Activated CD4-positive, alpha-beta T cell treated with anti-CD3 and anti-CD28 coated beads, Interleukin-2, amount 10 ng/mL, durations not matched to agents 24 days and 14 days (primary cell): ENCODE results near the gene SRBD1. TPM values are rescaled to one million over a fixed set of nuclear protein-coding genes. Genes with fewer than 3 reads are reported as not detected.

Source experiments
- DNase-seq: peaks from one replicate; pipeline ENCODE4 v3.0.0; 2022
- H3K27ac Mint-ChIP-seq: one replicate; pipeline ENCODE4 v1.8.0; 2022; ENCODE audit warnings: mild to moderate bottlenecking, mixed read lengths
- H3K27me3 Mint-ChIP-seq: one replicate; pipeline ENCODE4 v1.8.0; 2022; ENCODE audit warnings: mixed read lengths
- H3K36me3 Mint-ChIP-seq: one replicate; pipeline ENCODE4 v1.8.0; 2022; ENCODE audit warnings: low read depth, mild to moderate bottlenecking, mixed read lengths
- H3K4me1 Mint-ChIP-seq: one replicate; pipeline ENCODE4 v1.8.0; 2021; ENCODE audit warnings: mixed read lengths
- H3K4me3 Mint-ChIP-seq: one replicate; pipeline ENCODE4 v1.8.0; 2022; ENCODE audit warnings: mild to moderate bottlenecking, moderate library complexity, mixed read lengths
- H3K9me3 Mint-ChIP-seq: one replicate; pipeline ENCODE4 v1.8.0; 2021; ENCODE audit warnings: mixed read lengths
- intact Hi-C: fragments of 100-400 bp; cut with micrococcal nuclease; formaldehyde crosslinking; loops from one replicate; pipeline ENCODE4 v1.15.1; 2023
- total RNA-seq: library from RNA; stranded (reverse); gene quantifications from 2 replicates; pipeline ENCODE4 v1.2.3, GENCODE V29; 2022

The SRBD1 gene
- total RNA-seq, 1 donor from 2014 or later, result 18.9 TPM

DNA sequence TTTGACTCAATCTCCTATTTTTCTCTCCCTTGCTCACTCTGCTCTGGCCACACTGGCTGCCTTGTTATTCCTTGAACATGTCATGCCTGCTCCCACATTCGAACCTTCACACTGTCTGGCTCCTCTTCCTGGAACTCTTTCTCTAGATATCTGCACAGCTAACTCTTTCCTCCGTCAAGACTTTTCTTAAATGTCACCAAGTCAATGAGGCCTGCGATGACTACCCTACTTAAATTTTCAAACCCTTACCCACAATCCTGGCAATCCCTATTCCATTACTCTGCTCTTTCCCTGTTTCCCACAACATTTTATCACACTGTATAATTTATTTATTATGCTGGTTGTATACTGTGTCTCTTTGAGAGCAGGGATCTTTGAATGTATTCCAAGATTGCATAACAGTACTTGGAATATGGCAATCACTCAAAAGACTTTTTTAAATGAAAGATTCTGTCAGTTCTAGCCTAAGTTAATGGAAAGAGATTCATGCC lies 206.2 kb downstream of the SRBD1 start:
- H3K4me1 Mint-ChIP-seq, result no peaks in the 10 kb centered on the region
- no peaks in the 10 kb centered on the region for H3K36me3 Mint-ChIP-seq
- H3K9me3 Mint-ChIP-seq, result no peaks in the 10 kb centered on the region
- no peaks in the 10 kb centered on the region for H3K27me3 Mint-ChIP-seq
- H3K27ac Mint-ChIP-seq, result no peak overlapping the region
- H3K4me3 Mint-ChIP-seq, result no peak overlapping the region
- intact Hi-C loops, result no loop called here
- no peak for DNase-seq

DNA sequence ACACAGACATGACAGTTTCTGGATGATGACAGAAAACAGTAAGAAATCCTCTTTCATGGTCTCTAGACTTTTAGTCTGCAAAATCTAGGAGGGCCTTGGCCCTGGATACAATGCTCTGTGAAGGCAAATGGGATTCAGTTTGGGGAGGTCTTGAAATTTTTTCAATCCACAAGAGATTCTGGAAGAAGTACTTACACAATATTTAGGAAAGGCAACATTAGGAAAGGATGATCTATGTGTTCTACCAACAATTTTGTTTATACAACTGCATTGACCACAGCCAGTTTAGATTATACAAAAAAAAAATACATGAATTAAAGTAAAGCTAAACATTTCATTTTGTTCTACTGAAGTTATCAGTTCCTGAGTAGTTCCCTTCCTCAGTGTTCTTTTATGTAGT lies 208.0 kb downstream of the SRBD1 start:
- Mint-ChIP-seq H3K27me3 (no peaks in the 10 kb centered on the region), H3K4me1 (no peaks in the 10 kb centered on the region), H3K36me3 (no peaks in the 10 kb centered on the region), H3K27ac (no peak overlapping the region), H3K4me3 (no peak overlapping the region), H3K9me3 (no peaks in the 10 kb centered on the region)
- DNase-seq, result no peak
- intact Hi-C loops, result no loop called here

DNA sequence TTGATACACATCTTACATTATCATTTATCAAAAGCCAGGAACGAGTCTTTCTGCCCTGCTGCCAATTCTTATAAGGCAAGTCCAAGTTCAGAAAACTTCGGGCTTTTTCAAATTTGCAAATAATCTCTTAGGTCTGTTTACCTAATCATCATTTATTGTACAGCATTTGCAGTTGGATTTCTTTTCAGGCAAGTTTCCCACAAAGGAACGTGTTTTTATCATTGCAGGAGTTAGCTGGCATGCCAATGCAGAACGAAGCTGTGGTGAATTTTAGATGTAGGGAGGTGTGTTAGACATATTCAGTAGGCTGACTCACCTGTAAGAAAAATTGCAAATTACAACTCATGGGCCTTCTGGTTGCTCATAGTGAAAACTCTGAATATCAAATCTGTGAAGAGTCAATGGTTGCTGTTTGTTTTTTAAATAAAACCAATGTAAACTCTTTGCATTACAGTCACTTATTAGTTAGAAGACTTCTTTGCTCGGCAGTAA lies 209.6 kb downstream of the SRBD1 start:
- H3K9me3 Mint-ChIP-seq, result no peaks in the 10 kb centered on the region
- H3K36me3 Mint-ChIP-seq, result no peaks in the 10 kb centered on the region
- H3K27ac Mint-ChIP-seq, result no peak overlapping the region
- no peak overlapping the region for H3K4me3 Mint-ChIP-seq
- H3K4me1 Mint-ChIP-seq, result no peaks in the 10 kb centered on the region
- no peaks in the 10 kb centered on the region for H3K27me3 Mint-ChIP-seq
- intact Hi-C loops, result no loop called here
- DNase-seq, result no peak

DNA sequence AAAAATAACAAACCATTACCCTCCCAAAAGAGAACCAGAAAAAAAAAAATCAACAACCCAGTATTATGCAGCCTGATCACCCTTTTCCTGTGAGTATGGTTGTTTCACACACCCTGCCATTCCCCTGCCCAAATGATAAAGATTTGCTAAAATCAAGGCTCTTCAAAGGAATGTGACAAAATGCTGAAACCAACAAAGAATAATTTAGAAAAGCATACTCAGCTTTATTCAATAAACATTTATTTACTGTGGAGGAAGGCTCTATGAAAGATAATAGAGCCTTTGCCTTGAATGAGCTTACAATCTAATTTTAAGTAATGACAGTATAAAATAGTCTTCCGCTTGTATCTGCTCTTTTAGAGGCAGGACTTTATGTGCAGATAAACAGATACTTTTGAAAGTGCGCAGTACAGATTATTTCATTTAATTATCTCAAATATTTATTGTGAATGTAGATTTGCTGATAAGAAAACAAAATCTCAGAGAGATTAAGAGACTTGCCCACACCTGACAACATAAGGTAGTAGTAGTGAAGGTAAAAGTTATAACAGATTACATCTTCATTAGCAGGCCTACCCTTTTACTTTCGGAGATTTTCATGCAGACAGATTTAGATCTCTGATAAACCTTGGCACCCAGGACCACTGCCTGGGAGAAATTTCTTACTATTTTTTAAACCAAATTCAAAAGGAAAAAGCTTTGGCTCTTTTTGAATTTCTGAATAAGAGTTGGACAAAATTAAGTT lies 211.9 kb downstream of the SRBD1 start:
- Mint-ChIP-seq H3K36me3 (no peaks in the 10 kb centered on the region), H3K4me3 (no peak overlapping the region), H3K27me3 (no peaks in the 10 kb centered on the region), H3K4me1 (no peaks in the 10 kb centered on the region), H3K27ac (no peak overlapping the region), H3K9me3 (no peaks in the 10 kb centered on the region)
- DNase-seq, result no peak
- intact Hi-C loops, result no loop called here

DNA sequence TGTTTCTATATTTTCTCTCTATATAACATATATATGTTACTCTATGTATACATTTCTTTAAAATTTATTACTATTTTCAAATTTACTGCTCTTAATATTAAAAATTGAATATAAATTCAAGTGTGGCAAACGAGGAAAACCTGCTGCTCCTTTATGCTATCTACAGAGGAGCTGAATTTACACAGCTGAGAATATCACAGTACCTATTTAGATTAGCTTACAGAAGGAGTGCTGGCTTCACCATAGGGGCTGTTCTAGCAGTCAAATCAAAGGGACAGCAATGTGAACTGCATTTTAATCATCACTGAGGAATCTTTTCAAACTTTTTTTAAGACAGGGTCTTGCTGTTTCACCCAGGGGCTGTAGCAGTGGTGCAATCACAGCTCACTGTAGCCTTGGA lies 213.8 kb downstream of the SRBD1 start:
- Mint-ChIP-seq H3K27me3 (no peaks in the 10 kb centered on the region), H3K27ac (no peak overlapping the region), H3K4me1 (no peaks in the 10 kb centered on the region), H3K36me3 (peaks cover 2% of the 10 kb centered on the region), H3K9me3 (no peaks in the 10 kb centered on the region), H3K4me3 (no peak overlapping the region)
- intact Hi-C loops, result no loop called here
- DNase-seq, result no peak

DNA sequence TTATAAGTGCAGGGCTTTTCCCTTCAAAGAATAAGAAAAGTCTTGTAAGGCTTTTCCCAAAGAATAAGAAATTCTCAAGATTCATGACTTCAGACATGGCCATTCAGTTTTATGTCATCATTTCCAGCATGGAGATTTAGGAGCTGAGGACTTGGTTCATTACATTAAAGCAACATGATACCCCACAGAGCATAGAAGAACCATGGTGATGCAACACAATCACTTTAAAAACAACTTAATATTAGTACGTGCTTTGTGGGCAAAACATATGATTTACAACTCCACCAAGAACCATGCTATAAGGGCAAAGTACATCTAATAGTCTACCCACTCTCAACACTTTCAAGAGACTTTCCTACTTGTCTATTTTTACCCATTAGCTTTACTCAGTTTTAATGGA lies 214.4 kb downstream of the SRBD1 start:
- DNase-seq, result no peak
- intact Hi-C loops, result no loop called here
- H3K9me3 Mint-ChIP-seq, result no peaks in the 10 kb centered on the region
- no peaks in the 10 kb centered on the region for H3K27me3 Mint-ChIP-seq
- H3K36me3 Mint-ChIP-seq, result peaks cover 2% of the 10 kb centered on the region
- no peak overlapping the region for H3K27ac Mint-ChIP-seq
- H3K4me1 Mint-ChIP-seq, result no peaks in the 10 kb centered on the region
- no peak overlapping the region for H3K4me3 Mint-ChIP-seq

DNA sequence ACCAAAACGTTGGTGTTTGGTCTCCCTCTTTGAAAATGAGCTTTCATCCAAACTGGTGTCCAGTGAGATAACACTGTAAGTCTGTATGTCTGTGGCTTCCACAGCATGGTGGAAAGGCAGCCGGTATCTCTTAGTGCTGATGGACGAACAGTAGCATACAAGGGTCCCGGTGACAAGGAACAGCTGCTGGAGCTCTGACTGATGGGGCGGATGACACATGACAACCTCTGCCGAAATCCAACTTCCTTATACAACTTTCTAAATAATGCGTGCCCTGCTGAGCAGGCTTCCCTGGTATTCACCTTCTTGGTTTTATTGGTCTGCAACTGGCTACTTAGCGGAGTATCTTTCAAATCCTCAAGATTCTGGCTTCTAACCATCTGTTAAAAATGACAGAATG lies 216.2 kb downstream of the SRBD1 start:
- Mint-ChIP-seq H3K4me1 (no peaks in the 10 kb centered on the region), H3K36me3 (peaks cover 4% of the 10 kb centered on the region), H3K27me3 (no peaks in the 10 kb centered on the region), H3K9me3 (no peaks in the 10 kb centered on the region), H3K4me3 (no peak overlapping the region), H3K27ac (no peak overlapping the region)
- no peak for DNase-seq
- intact Hi-C loops, result no loop called here

DNA sequence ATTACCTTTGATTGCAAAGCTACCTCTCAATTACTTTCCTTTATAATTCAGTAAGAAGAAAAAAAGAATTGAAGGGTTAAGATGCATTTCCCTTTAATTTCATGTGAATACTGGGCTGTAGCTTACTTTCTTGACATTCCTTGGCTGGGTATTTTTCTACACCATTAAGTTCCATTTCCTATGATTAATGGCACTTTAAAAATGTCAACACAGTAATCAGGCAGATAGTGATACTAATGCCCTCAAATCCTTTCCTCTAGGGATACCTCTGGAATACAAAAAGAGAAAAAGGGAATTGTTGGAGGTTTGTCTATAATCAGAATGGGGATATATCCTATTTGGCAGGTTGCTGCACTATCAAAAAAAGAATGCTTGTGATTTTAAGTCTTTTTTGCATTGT lies 216.9 kb downstream of the SRBD1 start:
- no peak overlapping the region for H3K4me3 Mint-ChIP-seq
- H3K36me3 Mint-ChIP-seq, result peaks cover 8% of the 10 kb centered on the region

DNA sequence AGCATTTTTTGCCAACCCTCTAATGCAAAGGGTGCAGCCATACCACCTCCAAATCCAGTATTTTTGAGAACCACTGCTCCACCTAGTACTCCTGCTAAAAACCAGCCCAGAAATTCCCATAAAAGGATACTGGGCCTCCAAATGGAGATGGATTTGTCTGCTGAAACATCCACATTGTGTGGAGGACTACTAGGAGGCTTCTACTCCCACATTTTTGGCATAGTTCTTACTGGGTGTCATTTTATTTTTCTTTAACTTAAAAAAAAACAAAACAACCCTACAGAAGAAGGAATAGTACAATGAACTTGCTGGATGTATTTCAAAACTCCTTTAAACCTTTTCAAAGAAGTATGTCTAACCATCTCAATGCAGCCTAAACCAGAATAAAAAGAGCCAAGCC lies 219.2 kb downstream of the SRBD1 start:
- Mint-ChIP-seq H3K27ac (no peak overlapping the region), H3K4me1 (no peaks in the 10 kb centered on the region), H3K4me3 (no peak overlapping the region), H3K9me3 (no peaks in the 10 kb centered on the region), H3K27me3 (no peaks in the 10 kb centered on the region), H3K36me3 (peaks cover 20% of the 10 kb centered on the region)
- intact Hi-C loops, result no loop called here
- DNase-seq, result no peak

More for the DNA sequence above, 216.9 kb downstream of the SRBD1 start:
- no peak for DNase-seq
- H3K27me3 Mint-ChIP-seq, result no peaks in the 10 kb centered on the region
- no peaks in the 10 kb centered on the region for H3K4me1 Mint-ChIP-seq
- no peaks in the 10 kb centered on the region for H3K9me3 Mint-ChIP-seq
- intact Hi-C loops, result no loop called here
- H3K27ac Mint-ChIP-seq, result no peak overlapping the region

DNA sequence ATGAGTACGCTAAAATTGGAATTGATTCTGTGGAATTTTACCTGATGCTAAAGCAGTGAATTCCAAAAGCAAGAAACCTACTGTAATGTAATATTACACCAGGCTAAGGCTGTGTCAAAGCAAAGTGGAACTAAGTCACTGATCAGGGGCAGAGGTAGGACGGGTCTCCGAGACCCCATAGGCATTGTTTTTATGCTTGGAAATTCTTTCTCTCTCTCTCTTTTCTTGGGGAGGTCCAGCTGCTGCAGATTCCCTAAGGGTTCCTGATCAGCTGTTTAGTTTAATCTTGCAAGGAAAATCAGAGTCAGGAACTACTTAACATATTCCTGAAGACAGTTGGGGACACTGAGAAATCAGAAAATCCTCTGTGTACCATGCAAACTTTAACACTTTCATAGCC lies 220.2 kb downstream of the SRBD1 start:
- Mint-ChIP-seq H3K4me3 (no peak overlapping the region), H3K9me3 (no peaks in the 10 kb centered on the region), H3K36me3 (peaks cover 20% of the 10 kb centered on the region), H3K4me1 (no peaks in the 10 kb centered on the region), H3K27me3 (no peaks in the 10 kb centered on the region), H3K27ac (no peak overlapping the region)
- intact Hi-C loops, result no loop called here
- DNase-seq, result no peak

DNA sequence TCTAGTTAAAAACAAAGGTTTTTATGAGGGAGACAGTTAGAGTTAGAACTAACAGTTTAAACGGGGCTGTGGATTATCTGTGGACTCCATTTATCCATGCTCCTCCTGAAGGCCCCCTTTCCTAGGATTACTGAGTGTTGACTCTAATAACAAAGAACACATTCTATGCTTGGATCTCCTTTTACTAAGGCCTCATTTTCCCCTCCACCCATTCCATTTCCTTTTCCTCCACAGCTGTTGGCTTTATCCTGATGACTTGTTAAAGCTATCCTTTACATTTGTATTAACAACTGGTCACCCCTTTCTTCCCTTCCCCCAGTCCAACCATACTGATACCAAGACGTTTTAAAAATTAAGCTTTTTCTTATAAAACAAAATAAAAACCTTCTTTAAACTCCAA lies 220.6 kb downstream of the SRBD1 start:
- intact Hi-C loops, result no loop called here
- no peak for DNase-seq
- Mint-ChIP-seq H3K27me3 (no peaks in the 10 kb centered on the region), H3K36me3 (peaks cover 20% of the 10 kb centered on the region), H3K9me3 (no peaks in the 10 kb centered on the region), H3K4me1 (no peaks in the 10 kb centered on the region), H3K27ac (no peak overlapping the region), H3K4me3 (no peak overlapping the region)

DNA sequence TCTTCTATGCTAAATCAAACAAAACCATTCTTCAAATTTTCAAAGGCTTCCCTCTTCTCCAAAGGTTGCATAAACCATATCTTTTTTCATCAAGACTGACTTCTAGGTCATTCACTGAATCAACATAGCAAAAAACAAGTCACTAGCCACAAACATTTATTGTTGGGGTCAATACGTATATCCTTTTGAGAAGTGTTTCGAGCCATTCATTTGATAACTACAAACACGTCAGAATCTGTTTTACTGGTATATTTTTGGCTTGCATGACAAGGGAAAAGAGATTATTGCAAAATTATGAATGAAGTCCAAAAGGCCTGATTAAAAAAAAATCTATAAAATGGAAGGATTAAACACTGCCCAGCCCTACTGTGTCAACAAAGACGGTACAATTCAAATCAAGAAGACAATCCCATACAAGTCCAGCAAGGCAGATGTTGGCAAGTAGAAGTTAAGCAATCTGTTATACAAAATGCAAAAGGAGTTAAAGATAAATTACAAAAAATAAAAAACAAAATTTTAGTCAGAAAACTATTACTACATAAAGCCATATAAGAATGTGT lies 222.4 kb downstream of the SRBD1 start:
- DNase-seq, result no peak
- Mint-ChIP-seq H3K9me3 (no peaks in the 10 kb centered on the region), H3K27me3 (no peaks in the 10 kb centered on the region), H3K27ac (no peak overlapping the region), H3K4me3 (no peak overlapping the region), H3K4me1 (no peaks in the 10 kb centered on the region), H3K36me3 (peaks cover 20% of the 10 kb centered on the region)
- intact Hi-C loops, result no loop called here

DNA sequence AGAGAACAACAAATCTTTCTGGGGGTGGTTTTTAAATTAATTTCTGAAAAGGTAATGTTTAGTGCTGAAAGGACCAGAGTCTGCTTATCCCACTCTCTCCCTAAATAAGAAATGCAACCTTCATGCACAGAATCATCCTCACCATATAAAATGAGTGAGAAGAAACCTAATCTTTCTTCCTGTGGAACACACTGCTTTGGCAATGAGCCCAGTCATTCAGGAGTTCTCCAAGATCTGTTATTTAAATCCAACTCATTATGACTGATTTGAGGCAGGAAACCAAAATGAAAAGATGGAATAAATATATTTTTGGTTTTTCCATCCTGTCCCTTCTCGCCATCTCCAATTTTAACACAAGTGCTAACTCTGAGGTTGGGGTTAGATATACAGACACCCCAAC lies 228.3 kb downstream of the SRBD1 start:
- Mint-ChIP-seq H3K27me3 (peaks cover 2% of the 10 kb centered on the region), H3K9me3 (no peaks in the 10 kb centered on the region), H3K4me1 (no peaks in the 10 kb centered on the region), H3K4me3 (no peak overlapping the region), H3K27ac (no peak overlapping the region), H3K36me3 (peaks cover 3% of the 10 kb centered on the region)
- intact Hi-C loops, result no loop called here
- no peak for DNase-seq

DNA sequence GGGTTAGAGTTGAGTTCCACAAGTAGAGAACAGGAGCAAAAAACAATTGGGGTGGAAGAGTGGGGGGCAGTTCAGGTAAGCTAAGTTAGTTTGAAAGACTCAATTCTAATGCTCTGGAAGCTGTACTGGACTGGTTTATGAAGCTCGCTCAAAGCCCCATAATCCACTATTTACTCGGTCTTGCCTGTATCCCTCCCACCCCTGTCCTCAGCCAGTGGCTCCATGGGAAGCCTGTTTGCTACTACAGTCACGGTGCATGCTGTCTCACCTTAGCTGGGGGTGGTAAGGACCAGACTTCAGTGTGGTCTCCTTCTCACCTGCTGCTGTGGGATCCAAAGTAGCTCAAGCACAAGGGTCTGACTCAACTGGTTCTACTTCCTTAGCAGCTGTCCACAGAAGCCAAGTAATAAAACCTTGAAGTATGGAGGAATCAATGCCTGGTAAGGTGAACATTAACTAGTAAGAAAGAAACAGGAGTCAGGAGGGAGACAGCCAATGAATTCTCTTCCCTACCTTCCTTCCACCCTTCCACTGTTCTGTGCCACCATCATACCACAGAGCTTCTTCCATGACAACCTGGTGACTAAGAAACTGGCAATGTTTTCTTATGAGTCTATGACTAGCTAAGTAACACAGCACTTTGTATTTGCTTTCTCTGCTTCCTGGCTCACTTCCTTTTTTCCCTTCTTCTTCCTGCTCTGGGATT lies 230.8 kb downstream of the SRBD1 start:
- H3K9me3 Mint-ChIP-seq, result no peaks in the 10 kb centered on the region

More for the DNA sequence above, 230.8 kb downstream of the SRBD1 start:
- peaks cover 2% of the 10 kb centered on the region for H3K27me3 Mint-ChIP-seq
- intact Hi-C loops, result no loop called here
- H3K4me1 Mint-ChIP-seq, result no peaks in the 10 kb centered on the region
- H3K27ac Mint-ChIP-seq, result no peak overlapping the region
- no peak overlapping the region for H3K4me3 Mint-ChIP-seq
- no peak for DNase-seq
- no peaks in the 10 kb centered on the region for H3K36me3 Mint-ChIP-seq
